ENCODE results near the gene SLC26A8. TPM values are rescaled to one million over a fixed set of nuclear protein-coding genes. Genes with fewer than 3 reads are reported as not detected.

Gene SLC26A8
- total RNA-seq, 1 donor = under 0.01 TPM

GRCh38 chr6:36064770-36065396 is 40.4 kb upstream of the SLC26A8 start:
- Histone ChIP-seq H3K4me2 (ENCODE audit: insufficient read depth, low read length) (no peak overlapping the region), H2AFZ (ENCODE audit: low read length) (no peak overlapping the region), H3K4me3 (ENCODE audit: insufficient read depth, low read length) (no peak overlapping the region), H4K20me1 (ENCODE audit: insufficient read depth, low read length) (peaks cover 68% of the 10 kb centered on the region), H3K79me2 (ENCODE audit: insufficient read depth, low read length) (peaks cover 93% of the 10 kb centered on the region), H3K4me1 (ENCODE audit: insufficient read depth, low read length) (peaks cover 29% of the 10 kb centered on the region), H3K27ac (ENCODE audit: low read depth, low read length) (no peak overlapping the region), H3K36me3 (ENCODE audit: insufficient read depth, low read length) (peaks cover 11% of the 10 kb centered on the region), H3K27me3 (ENCODE audit: insufficient read depth, low read length) (no peaks in the 10 kb centered on the region), H3K9me3 (ENCODE audit: low read depth, low read length) (no peaks in the 10 kb centered on the region)
- TF ChIP-seq, protein P1, sequence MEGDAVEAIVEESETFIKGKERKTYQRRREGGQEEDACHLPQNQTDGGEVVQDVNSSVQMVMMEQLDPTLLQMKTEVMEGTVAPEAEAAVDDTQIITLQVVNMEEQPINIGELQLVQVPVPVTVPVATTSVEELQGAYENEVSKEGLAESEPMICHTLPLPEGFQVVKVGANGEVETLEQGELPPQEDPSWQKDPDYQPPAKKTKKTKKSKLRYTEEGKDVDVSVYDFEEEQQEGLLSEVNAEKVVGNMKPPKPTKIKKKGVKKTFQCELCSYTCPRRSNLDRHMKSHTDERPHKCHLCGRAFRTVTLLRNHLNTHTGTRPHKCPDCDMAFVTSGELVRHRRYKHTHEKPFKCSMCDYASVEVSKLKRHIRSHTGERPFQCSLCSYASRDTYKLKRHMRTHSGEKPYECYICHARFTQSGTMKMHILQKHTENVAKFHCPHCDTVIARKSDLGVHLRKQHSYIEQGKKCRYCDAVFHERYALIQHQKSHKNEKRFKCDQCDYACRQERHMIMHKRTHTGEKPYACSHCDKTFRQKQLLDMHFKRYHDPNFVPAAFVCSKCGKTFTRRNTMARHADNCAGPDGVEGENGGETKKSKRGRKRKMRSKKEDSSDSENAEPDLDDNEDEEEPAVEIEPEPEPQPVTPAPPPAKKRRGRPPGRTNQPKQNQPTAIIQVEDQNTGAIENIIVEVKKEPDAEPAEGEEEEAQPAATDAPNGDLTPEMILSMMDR (IDR thresholded peaks at IDR 0.05; ENCODE audit: extremely low read depth, low read depth, low read length) = no peak
- no peak for DNase-seq (ENCODE audit: insufficient read length, low spot score, missing footprints)

DNA sequence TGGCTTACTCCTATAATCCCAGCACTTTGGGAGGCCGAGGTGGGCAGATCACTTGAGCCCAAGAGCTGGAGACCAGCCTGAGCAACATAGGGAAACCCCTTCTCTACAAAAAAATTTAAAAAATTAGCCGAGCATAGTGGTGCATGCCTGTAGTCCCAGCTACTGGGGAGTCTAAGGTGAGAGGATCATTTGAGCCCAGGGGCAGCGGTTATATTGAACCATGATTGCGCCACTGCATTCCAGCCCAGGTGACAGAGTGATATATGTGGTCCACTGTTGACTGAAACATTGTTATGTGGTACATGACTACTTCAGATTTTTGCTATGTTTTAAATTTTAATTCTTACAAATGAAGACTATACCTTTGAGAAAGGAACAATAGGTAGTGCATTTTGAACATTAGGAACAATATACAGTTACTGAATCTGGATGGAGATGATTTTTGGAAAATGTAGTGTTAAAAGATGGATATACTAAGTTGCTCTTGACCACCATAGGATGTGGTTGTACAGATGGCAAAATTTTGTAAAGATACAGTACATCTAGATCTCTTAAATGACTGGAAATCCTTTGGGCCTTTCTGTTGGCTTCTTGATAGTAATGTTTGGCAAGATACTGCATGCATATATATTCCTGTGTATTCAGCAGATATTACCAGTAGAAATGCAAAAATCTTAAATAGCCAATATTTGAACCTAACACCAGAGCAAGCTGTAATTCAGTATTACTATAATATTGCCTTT is 39.0 kb upstream of the SLC26A8 start:
- peaks cover 57% of the 10 kb centered on the region for H4K20me1 ChIP-seq (ENCODE audit: insufficient read depth, low read length)
- H3K4me3 ChIP-seq (ENCODE audit: insufficient read depth, low read length) = no peak overlapping the region
- no peak overlapping the region for H2AFZ ChIP-seq (ENCODE audit: low read length)
- no peak for DNase-seq (ENCODE audit: insufficient read length, low spot score, missing footprints)
- H3K4me1 ChIP-seq (ENCODE audit: insufficient read depth, low read length) = peaks cover 29% of the 10 kb centered on the region
- no peak overlapping the region for H3K4me2 ChIP-seq (ENCODE audit: insufficient read depth, low read length)
- TF ChIP-seq, protein P1 (IDR thresholded peaks at IDR 0.05; ENCODE audit: extremely low read depth, low read depth, low read length) = no peak
- no peak overlapping the region for H3K27ac ChIP-seq (ENCODE audit: low read depth, low read length)
- H3K79me2 ChIP-seq (ENCODE audit: insufficient read depth, low read length) = peaks cover 90% of the 10 kb centered on the region
- H3K36me3 ChIP-seq (ENCODE audit: insufficient read depth, low read length) = peaks cover 18% of the 10 kb centered on the region
- no peaks in the 10 kb centered on the region for H3K9me3 ChIP-seq (ENCODE audit: low read depth, low read length)
- no peaks in the 10 kb centered on the region for H3K27me3 ChIP-seq (ENCODE audit: insufficient read depth, low read length)

DNA sequence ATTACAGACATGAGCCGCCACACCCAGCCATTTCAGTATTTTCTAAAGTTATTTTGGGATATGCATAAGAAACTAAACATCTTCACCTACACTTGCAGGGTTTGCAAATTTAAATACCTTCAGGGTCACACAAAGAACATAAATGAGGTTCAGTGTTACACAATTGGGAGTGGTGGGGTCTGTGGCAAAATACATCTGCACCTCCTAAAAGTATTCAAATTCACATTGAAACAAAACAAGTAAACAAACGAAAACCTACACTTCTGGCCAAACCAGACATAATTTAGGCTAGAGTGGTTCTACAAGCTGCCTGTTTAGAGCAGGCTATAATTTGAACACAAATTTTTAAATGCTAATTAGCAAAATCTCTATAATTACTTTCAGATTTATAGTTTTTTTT is 37.8 kb upstream of the SLC26A8 start:
- Histone ChIP-seq H3K4me1 (ENCODE audit: insufficient read depth, low read length) (peaks cover 24% of the 10 kb centered on the region), H2AFZ (ENCODE audit: low read length) (no peak overlapping the region), H4K20me1 (ENCODE audit: insufficient read depth, low read length) (peaks cover 45% of the 10 kb centered on the region), H3K36me3 (ENCODE audit: insufficient read depth, low read length) (peaks cover 18% of the 10 kb centered on the region), H3K4me3 (ENCODE audit: insufficient read depth, low read length) (no peak overlapping the region), H3K27me3 (ENCODE audit: insufficient read depth, low read length) (no peaks in the 10 kb centered on the region), H3K79me2 (ENCODE audit: insufficient read depth, low read length) (peaks cover 90% of the 10 kb centered on the region), H3K4me2 (ENCODE audit: insufficient read depth, low read length) (no peak overlapping the region), H3K27ac (ENCODE audit: low read depth, low read length) (no peak overlapping the region), H3K9me3 (ENCODE audit: low read depth, low read length) (no peaks in the 10 kb centered on the region)
- DNase-seq (ENCODE audit: insufficient read length, low spot score, missing footprints) = no peak
- TF ChIP-seq, protein P1 (IDR thresholded peaks at IDR 0.05; ENCODE audit: extremely low read depth, low read depth, low read length) = no peak

DNA sequence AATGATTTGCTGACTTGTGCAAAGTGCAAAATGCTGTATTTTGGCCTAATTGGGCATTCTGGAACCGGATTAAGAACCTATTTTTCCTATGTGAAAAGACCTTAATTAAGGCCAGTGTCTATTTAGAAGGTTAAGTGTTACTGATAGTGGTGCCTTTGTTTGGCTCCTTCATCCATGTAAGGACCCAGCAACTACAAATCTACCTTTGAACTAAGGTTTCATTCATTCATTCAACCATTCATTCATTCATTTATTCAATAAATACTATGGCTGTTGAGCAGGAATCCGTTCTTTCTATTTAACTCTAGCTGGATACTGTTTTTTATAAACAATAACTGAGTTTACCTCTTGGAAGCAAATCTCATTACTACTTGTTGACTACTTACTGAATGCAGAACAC is 36.8 kb upstream of the SLC26A8 start:
- no peaks in the 10 kb centered on the region for H3K27me3 ChIP-seq (ENCODE audit: insufficient read depth, low read length)
- no peak overlapping the region for H3K4me3 ChIP-seq (ENCODE audit: insufficient read depth, low read length)
- peaks cover 18% of the 10 kb centered on the region for H3K36me3 ChIP-seq (ENCODE audit: insufficient read depth, low read length)
- peaks cover 90% of the 10 kb centered on the region for H3K79me2 ChIP-seq (ENCODE audit: insufficient read depth, low read length)
- no peak overlapping the region for H3K27ac ChIP-seq (ENCODE audit: low read depth, low read length)
- no peak overlapping the region for H3K4me2 ChIP-seq (ENCODE audit: insufficient read depth, low read length)
- peaks cover 37% of the 10 kb centered on the region for H4K20me1 ChIP-seq (ENCODE audit: insufficient read depth, low read length)
- H3K4me1 ChIP-seq (ENCODE audit: insufficient read depth, low read length) = peaks cover 23% of the 10 kb centered on the region
- no peaks in the 10 kb centered on the region for H3K9me3 ChIP-seq (ENCODE audit: low read depth, low read length)
- TF ChIP-seq, protein P1 (IDR thresholded peaks at IDR 0.05; ENCODE audit: extremely low read depth, low read depth, low read length) = no peak
- no peak overlapping the region for H2AFZ ChIP-seq (ENCODE audit: low read length)
- DNase-seq (ENCODE audit: insufficient read length, low spot score, missing footprints) = no peak

Measured in osteoblast (primary cell).